Posterior cingulate gyrus (tissue), 11 donors: ENCODE data around the gene TEX26.
A peak's percentile ranks its signal among the peaks of the same experiment; 100 is the strongest.

Source experiments
- DNase-seq, 10 donors: peaks; one replicate each; pipeline versions ENCODE4 v3.0.0 to v3.0.0-alpha.2; 2020 to 2021; ENCODE audit warnings: mixed read lengths in 3 of 10
- intact Hi-C: fragments of 100-400 bp; cut with DNase I; formaldehyde crosslinking; loops from one replicate; pipeline ENCODE4 v1.15.1; 2023

The TEX26 gene

GRCh38 chr13:30974350-30974749 is 41.9 kb downstream of the TEX26 start:
- no peak for DNase-seq
- intact Hi-C loops = no loop called here

- no peak for DNase-seq
- intact Hi-C loops = no loop called here
Observed at GRCh38 chr13:30976025-30976424, 43.6 kb downstream of the TEX26 start.

- intact Hi-C loops = loop anchor here (2.0 kb wide), 1 partner anchor 66 kb away; no protein-coding TSS in a partner anchor
Observed at GRCh38 chr13:30978981-30979956, 46.8 kb downstream of the TEX26 start.

GRCh38 chr13:30982506-30982905 is 50.0 kb downstream of the TEX26 start:
- intact Hi-C loops = no loop called here
- no peak for DNase-seq

More at GRCh38 chr13:30978981-30979956, 46.8 kb downstream of the TEX26 start:
- DNase-seq = peak in 3 of 10 donors; percentile 32 to 85 (median 44)

GRCh38 chr13:30982906-30983305 is 50.5 kb downstream of the TEX26 start:
- no peak for DNase-seq
- intact Hi-C loops = no loop called here

GRCh38 chr13:30983431-30983830 is 51.0 kb downstream of the TEX26 start:
- no peak for DNase-seq
- intact Hi-C loops = no loop called here

GRCh38 chr13:30984620-30985019 is 52.2 kb downstream of the TEX26 start:
- no peak for DNase-seq
- intact Hi-C loops = no loop called here

GRCh38 chr13:30985637-30986205 is 53.3 kb downstream of the TEX26 start:
- intact Hi-C loops = no loop called here
- no peak for DNase-seq

- intact Hi-C loops = no loop called here
- no peak for DNase-seq
Observed at GRCh38 chr13:30991184-30991583, 58.7 kb downstream of the TEX26 start.

- intact Hi-C loops = no loop called here
- no peak for DNase-seq
Observed at GRCh38 chr13:30991922-30992321, 59.5 kb downstream of the TEX26 start.

- DNase-seq = no peak
- intact Hi-C loops = no loop called here
Observed at GRCh38 chr13:30995331-30995730, 62.9 kb downstream of the TEX26 start.

GRCh38 chr13:30997697-30998096 is 65.2 kb downstream of the TEX26 start:
- intact Hi-C loops = no loop called here

GRCh38 chr13:30998136-30999088 is 66.0 kb downstream of the TEX26 start:
- DNase-seq = peak in 8 of 10 donors; percentile 33 to 95 (median 59)

More at GRCh38 chr13:30997697-30998096, 65.2 kb downstream of the TEX26 start:
- no peak for DNase-seq

GRCh38 chr13:31000889-31001288 is 68.4 kb downstream of the TEX26 start:
- intact Hi-C loops = no loop called here
- DNase-seq = no peak

More at GRCh38 chr13:30998136-30999088, 66.0 kb downstream of the TEX26 start:
- intact Hi-C loops = no loop called here

- no peak for DNase-seq
- intact Hi-C loops = no loop called here
Observed at GRCh38 chr13:31001647-31002046, 69.2 kb downstream of the TEX26 start.

GRCh38 chr13:31005066-31005465 is 72.6 kb downstream of the TEX26 start:
- intact Hi-C loops = no loop called here
- no peak for DNase-seq

- intact Hi-C loops = no loop called here
- peak in 2 of 10 donors; percentile 19 to 72 for DNase-seq
Observed at GRCh38 chr13:31007417-31007816, 75.0 kb downstream of the TEX26 start.

- intact Hi-C loops = no loop called here
Observed at GRCh38 chr13:31008400-31009115, 76.1 kb downstream of the TEX26 start.

GRCh38 chr13:31009166-31009565 is 76.7 kb downstream of the TEX26 start:
- intact Hi-C loops = no loop called here
- DNase-seq = no peak

More at GRCh38 chr13:31008400-31009115, 76.1 kb downstream of the TEX26 start:
- DNase-seq = no peak

GRCh38 chr13:31010296-31010695 is 77.8 kb downstream of the TEX26 start:
- intact Hi-C loops = no loop called here
- no peak for DNase-seq
